K562 (cell line): ENCODE data around the gene KIAA0930. TPM values are rescaled to one million over a fixed set of nuclear protein-coding genes. Genes with fewer than 3 reads are reported as not detected.
A peak's percentile ranks its signal among the peaks of the same experiment; 100 is the strongest.

Experiments
- BCL6 ChIP-seq: fragments of 250-450 bp; sonication (Bioruptor Pico); IDR thresholded peaks from 2 replicates; pipeline ENCODE4 v1.4.0; 2020
- HLTF ChIP-seq: fragments of 450-650 bp; IDR thresholded peaks from 2 replicates; pipeline ENCODE4 v1.6.1; 2016
- MEIS2 ChIP-seq: fragments of 450-650 bp; IDR thresholded peaks from 2 replicates; pipeline ENCODE4 v1.6.1; 2014; ENCODE audit warnings: mild to moderate bottlenecking; ENCODE audit not compliant: partially characterized antibody
- RBM25 ChIP-seq: fragments of 200-400 bp; formaldehyde crosslinking; IDR thresholded peaks from 2 replicates; pipeline ENCODE4 v1.6.1; 2018; ENCODE audit warnings: low read length, low read depth, moderate library complexity; ENCODE audit not compliant: severe bottlenecking
- ZSCAN29 ChIP-seq: fragments of 450-650 bp; IDR thresholded peaks from 2 replicates; pipeline ENCODE4 v1.6.1; 2017
- polyA plus RNA-seq, 8 experiments: library from polyadenylated mRNA; depleted of rRNA in 4 of 8; stranded (reverse) in 5 of 8; unstranded in 3 of 8; fragments of >200 nt; fragmentation: Nextera tagmentation in 2 of 8; fragmentation: Illumina TruSeq in 1 of 8; extraction: Ambion mirVana in 2 of 8; extraction: Trizol in 1 of 8; gene quantifications; 2 replicates each; pipeline versions ENCODE4 v1.2.1 to v1.2.3, GENCODE V29; 2011 to 2014; ENCODE audit warnings: inconsistent platforms in 1 of 8, missing spikeins in 1 of 8
- total RNA-seq, 7 experiments: library from RNA; depleted of rRNA in 6 of 7; stranded (reverse); fragments of >200 nt in 6 of 7; fragmentation: Illumina TruSeq in 2 of 7; extraction: Trizol in 2 of 7; gene quantifications; 2 replicates each; pipeline versions ENCODE4 v1.2.1 to v1.2.3, GENCODE V29; 2011 to 2021; ENCODE audit warnings: low replicate concordance in 1 of 7
- TF ChIP-seq, protein P1 (sequence below): fragments of 250-450 bp; sonication (Bioruptor Pico); IDR thresholded peaks from 2 replicates; pipeline ENCODE4 v1.5.0; 2021; ENCODE audit warnings: mild to moderate bottlenecking, borderline replicate concordance
- TF ChIP-seq, protein P2 (sequence below), 3 experiments: fragments of 200-800 bp in 1 of 3; sonication (Bioruptor generic) in 1 of 3; sonication (generic) in 1 of 3; formaldehyde crosslinking in 1 of 3; IDR thresholded peaks; 2 replicates each; pipeline versions ENCODE4 v1.6.1 to v1.8.0; 2016 to 2022; ENCODE audit warnings: mild to moderate bottlenecking in 2 of 3, missing compliant biosample characterization in 2 of 3, missing genetic modification characterization in 2 of 3, missing genetic modification reagents in 1 of 3
- TF ChIP-seq, protein P3 (sequence below): fragments of 450-650 bp; IDR thresholded peaks from 2 replicates; pipeline ENCODE4 v1.6.1; 2018; ENCODE audit warnings: mild to moderate bottlenecking, low read depth; ENCODE audit not compliant: partially characterized antibody

Gene KIAA0930
- total and polyA plus RNA-seq, 9 of the 15 experiments (the other 6 are each of a cell fraction or from before 2014, with no cell fraction given), result 0.24 to 12.1 (median 6.4) TPM

- TF ChIP-seq, protein P1, sequence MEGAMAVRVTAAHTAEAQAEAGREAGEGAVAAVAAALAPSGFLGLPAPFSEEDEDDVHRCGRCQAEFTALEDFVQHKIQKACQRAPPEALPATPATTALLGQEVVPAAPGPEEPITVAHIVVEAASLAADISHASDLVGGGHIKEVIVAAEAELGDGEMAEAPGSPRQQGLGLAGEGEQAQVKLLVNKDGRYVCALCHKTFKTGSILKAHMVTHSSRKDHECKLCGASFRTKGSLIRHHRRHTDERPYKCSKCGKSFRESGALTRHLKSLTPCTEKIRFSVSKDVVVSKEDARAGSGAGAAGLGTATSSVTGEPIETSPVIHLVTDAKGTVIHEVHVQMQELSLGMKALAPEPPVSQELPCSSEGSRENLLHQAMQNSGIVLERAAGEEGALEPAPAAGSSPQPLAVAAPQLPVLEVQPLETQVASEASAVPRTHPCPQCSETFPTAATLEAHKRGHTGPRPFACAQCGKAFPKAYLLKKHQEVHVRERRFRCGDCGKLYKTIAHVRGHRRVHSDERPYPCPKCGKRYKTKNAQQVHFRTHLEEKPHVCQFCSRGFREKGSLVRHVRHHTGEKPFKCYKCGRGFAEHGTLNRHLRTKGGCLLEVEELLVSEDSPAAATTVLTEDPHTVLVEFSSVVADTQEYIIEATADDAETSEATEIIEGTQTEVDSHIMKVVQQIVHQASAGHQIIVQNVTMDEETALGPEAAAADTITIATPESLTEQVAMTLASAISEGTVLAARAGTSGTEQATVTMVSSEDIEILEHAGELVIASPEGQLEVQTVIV (CRISPR knock-in tag), result no peak
- TF ChIP-seq MEIS2, result peak; percentile 55
- TF ChIP-seq RBM25, result peak; percentile 42
- TF ChIP-seq, protein P2, sequence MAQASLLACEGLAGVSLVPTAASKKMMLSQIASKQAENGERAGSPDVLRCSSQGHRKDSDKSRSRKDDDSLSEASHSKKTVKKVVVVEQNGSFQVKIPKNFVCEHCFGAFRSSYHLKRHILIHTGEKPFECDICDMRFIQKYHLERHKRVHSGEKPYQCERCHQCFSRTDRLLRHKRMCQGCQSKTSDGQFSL (CRISPR knock-in tag; IDR thresholded peaks at IDR 0.05), result no peak
- TF ChIP-seq, protein P2 (tag; IDR thresholded peaks at IDR 0.05), result no peak
- TF ChIP-seq ZSCAN29, result no peak
- no peak for TF ChIP-seq BCL6 (CRISPR knock-in tag)
- TF ChIP-seq, protein P3, sequence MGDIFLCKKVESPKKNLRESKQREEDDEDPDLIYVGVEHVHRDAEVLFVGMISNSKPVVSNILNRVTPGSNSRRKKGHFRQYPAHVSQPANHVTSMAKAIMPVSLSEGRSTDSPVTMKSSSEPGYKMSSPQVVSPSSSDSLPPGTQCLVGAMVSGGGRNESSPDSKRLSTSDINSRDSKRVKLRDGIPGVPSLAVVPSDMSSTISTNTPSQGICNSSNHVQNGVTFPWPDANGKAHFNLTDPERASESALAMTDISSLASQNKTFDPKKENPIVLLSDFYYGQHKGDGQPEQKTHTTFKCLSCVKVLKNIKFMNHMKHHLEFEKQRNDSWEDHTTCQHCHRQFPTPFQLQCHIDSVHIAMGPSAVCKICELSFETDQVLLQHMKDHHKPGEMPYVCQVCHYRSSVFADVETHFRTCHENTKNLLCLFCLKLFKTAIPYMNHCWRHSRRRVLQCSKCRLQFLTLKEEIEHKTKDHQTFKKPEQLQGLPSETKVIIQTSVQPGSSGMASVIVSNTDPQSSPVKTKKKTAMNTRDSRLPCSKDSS, result no peak
- no peak for TF ChIP-seq HLTF
These were observed 34.5 kb downstream of the KIAA0930 start (continued) for GRCh38 chr22:45206233-45206632.
